H9 (cell line): Measurements from ENCODE around the gene ARL4C. TPM values are rescaled to one million over a fixed set of nuclear protein-coding genes. Genes with fewer than 3 reads are reported as not detected.

Experiments
- DNase-seq: peaks from one replicate; pipeline ENCODE4 v3.0.0-alpha.2; 2017
- H2AFZ ChIP-seq: one replicate; pipeline ENCODE4 v1.6.1; 2013; ENCODE audit warnings: mild to moderate bottlenecking, low read length, control low read depth, moderate library complexity
- H2AK5ac ChIP-seq: 2 replicates; pipeline ENCODE4 v1.6.1; 2013; ENCODE audit warnings: low read length, control low read depth, mixed read lengths; ENCODE audit not compliant: insufficient read length
- H2BK120ac ChIP-seq: one replicate; pipeline ENCODE4 v1.6.1; 2013; ENCODE audit warnings: low read depth, mild to moderate bottlenecking, low read length, control low read depth, inconsistent platforms; ENCODE audit not compliant: poor library complexity, severe bottlenecking
- H2BK12ac ChIP-seq: 2 replicates; pipeline ENCODE4 v1.6.1; 2013; ENCODE audit warnings: low read length, control low read depth, mixed read lengths, low read depth; ENCODE audit not compliant: insufficient read length
- H2BK15ac ChIP-seq: 2 replicates; pipeline ENCODE4 v1.6.1; 2013; ENCODE audit warnings: low read depth, low read length, control low read depth
- H2BK20ac ChIP-seq: one replicate; pipeline ENCODE4 v1.6.1; 2013; ENCODE audit warnings: low read depth, mild to moderate bottlenecking, low read length, control low read depth, inconsistent platforms; ENCODE audit not compliant: poor library complexity, severe bottlenecking
- H2BK5ac ChIP-seq: 2 replicates; pipeline ENCODE4 v1.6.1; 2013; ENCODE audit warnings: low read length, control low read depth, mixed read lengths; ENCODE audit not compliant: insufficient read length
- H3K14ac ChIP-seq: 2 replicates; pipeline ENCODE4 v1.6.1; 2013; ENCODE audit warnings: low read length, control low read depth; ENCODE audit not compliant: insufficient read depth
- H3K18ac ChIP-seq: 2 replicates; pipeline ENCODE4 v1.6.1; 2013; ENCODE audit warnings: low read depth, mild to moderate bottlenecking, mixed read lengths, low read length, control low read depth; ENCODE audit not compliant: insufficient read length
- H3K23ac ChIP-seq: 2 replicates; pipeline ENCODE4 v1.6.1; 2013; ENCODE audit warnings: low read length, control low read depth, mixed read lengths, low read depth; ENCODE audit not compliant: insufficient read length
- H3K23me2 ChIP-seq: 2 replicates; pipeline ENCODE4 v1.6.1; 2013; ENCODE audit warnings: low read depth, mild to moderate bottlenecking, mixed read lengths, low read length, control low read depth; ENCODE audit not compliant: insufficient read length, poor library complexity, severe bottlenecking
- H3K27ac ChIP-seq: 2 replicates; pipeline ENCODE4 v1.5.1; 2013; ENCODE audit warnings: low read length, control low read depth, mixed read lengths, low read depth; ENCODE audit not compliant: insufficient read length
- H3K27me3 ChIP-seq: 2 replicates; pipeline ENCODE4 v1.6.1; 2013; ENCODE audit warnings: low read length, control low read depth, inconsistent platforms; ENCODE audit not compliant: insufficient read depth
- H3K4ac ChIP-seq: 2 replicates; pipeline ENCODE4 v1.6.1; 2013; ENCODE audit warnings: low read depth, mild to moderate bottlenecking, control low read depth, inconsistent platforms, low read length, moderate library complexity
- H3K4me1 ChIP-seq: 2 replicates; pipeline ENCODE4 v1.6.1; 2013; ENCODE audit warnings: low read length, control low read depth, inconsistent platforms; ENCODE audit not compliant: insufficient read depth
- H3K4me2 ChIP-seq: 2 replicates; pipeline ENCODE4 v1.6.1; 2013; ENCODE audit warnings: low read length, control low read depth, mixed read lengths; ENCODE audit not compliant: insufficient read length, insufficient read depth
- H3K56ac ChIP-seq: 2 replicates; pipeline ENCODE4 v1.6.1; 2013; ENCODE audit warnings: low read depth, mild to moderate bottlenecking, mixed read lengths, low read length, control low read depth; ENCODE audit not compliant: insufficient read length
- H3K79me1 ChIP-seq: 2 replicates; pipeline ENCODE4 v1.6.1; 2013; ENCODE audit warnings: low read depth, mild to moderate bottlenecking, moderate library complexity, low read length, control low read depth, inconsistent platforms; ENCODE audit not compliant: insufficient read depth, poor library complexity, severe bottlenecking
- H3K79me2 ChIP-seq: 2 replicates; pipeline ENCODE4 v1.6.1; 2013; ENCODE audit warnings: low read length, control low read depth, inconsistent platforms; ENCODE audit not compliant: insufficient read depth
- H3K9ac ChIP-seq: 2 replicates; pipeline ENCODE4 v1.6.1; 2013; ENCODE audit warnings: low read length, control low read depth, mixed read lengths; ENCODE audit not compliant: insufficient read length; ENCODE audit errors: extremely low read depth
- H3K9me3 ChIP-seq: one replicate; pipeline ENCODE4 v1.6.1; 2013; ENCODE audit warnings: low read depth, low read length, inconsistent platforms; ENCODE audit not compliant: control insufficient read depth
- H3T11ph ChIP-seq: one replicate; pipeline ENCODE4 v1.6.1; 2013; ENCODE audit warnings: mild to moderate bottlenecking, low read length, control low read depth, inconsistent platforms
- H4K20me1 ChIP-seq: one replicate; pipeline ENCODE4 v1.6.1; 2013; ENCODE audit not compliant: control insufficient read depth, insufficient read length, insufficient read depth
- H4K5ac ChIP-seq: 2 replicates; pipeline ENCODE4 v1.6.1; 2013; ENCODE audit warnings: low read depth, mild to moderate bottlenecking, mixed read lengths, low read length, control low read depth; ENCODE audit not compliant: insufficient read length
- H4K8ac ChIP-seq: replicated peaks from 2 replicates; pipeline ENCODE4 v1.6.1; 2013; ENCODE audit warnings: low read length, control low read depth, mixed read lengths, low read depth; ENCODE audit not compliant: insufficient read length
- H4K91ac ChIP-seq: 2 replicates; pipeline ENCODE4 v1.6.1; 2013; ENCODE audit warnings: low read depth, mild to moderate bottlenecking, moderate library complexity, mixed read lengths, low read length, control low read depth; ENCODE audit not compliant: insufficient read length
- H3K27ac Mint-ChIP-seq, 3 experiments: 2 replicates in 2 of 3; 3 replicates in 1 of 3; pipeline ENCODE4 v1.8.0; 2020 to 2021; ENCODE audit warnings: mixed read lengths in 3 of 3, mild to moderate bottlenecking in 1 of 3, moderate library complexity in 1 of 3
- H3K27me3 Mint-ChIP-seq: 2 replicates; pipeline ENCODE4 v1.8.0; 2021; ENCODE audit warnings: low read depth, mild to moderate bottlenecking, moderate library complexity, mixed read lengths
- H3K36me3 Mint-ChIP-seq, 3 experiments: 2 replicates in 2 of 3; 3 replicates in 1 of 3; pipeline ENCODE4 v1.8.0; 2020 to 2021; ENCODE audit warnings: low read depth in 3 of 3, mixed read lengths in 3 of 3; ENCODE audit not compliant: insufficient read depth in 1 of 3
- H3K4me1 Mint-ChIP-seq, 2 experiments: 2 replicates each; pipeline ENCODE4 v1.8.0; 2020; ENCODE audit warnings: mixed read lengths in 2 of 2
- H3K4me3 Mint-ChIP-seq, 2 experiments: 2 replicates in 1 of 2; 3 replicates in 1 of 2; pipeline ENCODE4 v1.8.0; 2020 to 2021; ENCODE audit warnings: mild to moderate bottlenecking in 2 of 2, mixed read lengths in 2 of 2, moderate library complexity in 1 of 2
- H3K9me3 Mint-ChIP-seq, 2 experiments: 2 replicates in 1 of 2; 3 replicates in 1 of 2; pipeline ENCODE4 v1.8.0; 2020; ENCODE audit warnings: mild to moderate bottlenecking in 2 of 2, mixed read lengths in 2 of 2, moderate library complexity in 1 of 2
- CTCF ChIP-seq: fragments of 200-600 bp; sonication (generic); conservative IDR thresholded peaks from 3 replicates; pipeline ENCODE4 v1.8.0; 2021; ENCODE audit warnings: antibody characterized with exemption, mild to moderate bottlenecking
- WGBS: extraction: QIAGEN DNeasy Blood & Tissue Kit; methylation state at CpG from one replicate; pipeline ENCODE4 v1.1.7; 2013; ENCODE audit warnings: missing lambda C conversion rate, low lambda C conversion rate, mixed read lengths; ENCODE audit not compliant: insufficient read length; ENCODE audit errors: extremely low coverage; 5-methylcytosine and 5-hydroxymethylcytosine counted together
- total RNA-seq: library from RNA; stranded (reverse); gene quantifications from 2 replicates; pipeline ENCODE4 v1.2.1, GENCODE V29; 2021

The ARL4C gene
- total RNA-seq, 1 experiment from 2014 or later: 12.0 TPM

DNA sequence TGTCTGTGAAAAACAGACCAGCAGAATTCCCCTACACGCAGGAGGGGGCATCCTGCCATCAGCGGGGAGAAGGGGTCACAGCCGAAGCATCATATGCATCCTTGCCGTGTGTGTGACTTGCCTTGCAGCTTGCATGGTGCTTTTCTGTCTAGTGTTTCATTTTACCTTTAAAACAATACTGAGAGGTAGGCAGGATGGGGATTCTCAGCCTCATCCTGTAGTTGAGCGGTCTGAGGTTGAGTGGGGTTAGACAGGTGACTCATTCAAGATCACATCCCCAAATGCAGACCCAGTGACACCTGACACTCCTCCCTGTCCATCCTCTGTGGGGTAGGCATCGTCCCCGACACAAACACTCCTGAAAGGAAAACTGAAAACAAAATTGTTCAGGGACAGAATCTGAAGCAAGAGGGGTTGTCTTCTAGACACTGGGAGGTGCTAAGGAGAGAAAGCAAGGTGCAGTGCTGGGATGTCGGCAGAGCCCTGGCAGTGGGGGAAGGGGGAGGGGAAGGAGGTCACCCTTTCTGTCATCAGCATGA, 7.9 kb downstream of the ARL4C start:
- TF ChIP-seq CTCF: no peak
- H2BK5ac ChIP-seq: no peak overlapping the region
- H2BK15ac ChIP-seq: no peak overlapping the region
- H3K79me1 ChIP-seq: no peaks in the 10 kb centered on the region
- WGBS: no CpG with 5 or more reads among the region's 8 CpGs
- no peak overlapping the region for H2AFZ ChIP-seq
- no peak overlapping the region for H2AK5ac ChIP-seq
- no peak overlapping the region for H3K56ac ChIP-seq
- no peak overlapping the region for H3K18ac ChIP-seq
- no peak overlapping the region for H3K23ac ChIP-seq
- peaks cover 18 to 27% of the 10 kb centered on the region in 2 experiments for H3K4me1 Mint-ChIP-seq
- peaks cover 8% of the 10 kb centered on the region for H3K27me3 Mint-ChIP-seq
- no peak overlapping the region for H3K9ac ChIP-seq
- H3K27ac ChIP-seq: no peak overlapping the region
- H3K79me2 ChIP-seq: no peaks in the 10 kb centered on the region
- no peak overlapping the region for H2BK120ac ChIP-seq
- H3K27me3 ChIP-seq: no peaks in the 10 kb centered on the region
- no peak overlapping the region for H3K4me2 ChIP-seq
- no peak overlapping the region for H4K5ac ChIP-seq
- no peaks in the 10 kb centered on the region for H3K4me1 ChIP-seq
- no peak for DNase-seq
- H3K9me3 Mint-ChIP-seq: no peaks in the 10 kb centered on the region
- H4K20me1 ChIP-seq: no peaks in the 10 kb centered on the region
- H4K91ac ChIP-seq: no peak overlapping the region
- no peak overlapping the region for H3K27ac Mint-ChIP-seq
- H3K36me3 Mint-ChIP-seq: no peaks in the 10 kb centered on the region; a peak in 1 of 7 replicates
- H3K4me3 Mint-ChIP-seq: no peak overlapping the region
- no peak overlapping the region for H2BK12ac ChIP-seq
- no peaks in the 10 kb centered on the region for H3K9me3 ChIP-seq
- no peak overlapping the region for H3K4ac ChIP-seq
- no peaks in the 10 kb centered on the region for H3K23me2 ChIP-seq
- no peak overlapping the region for H3K14ac ChIP-seq
- H2BK20ac ChIP-seq: no peak overlapping the region
- no peak overlapping the region for H3T11ph ChIP-seq
- H4K8ac ChIP-seq: no peak overlapping the region
